Psoas muscle (tissue), 8 donors: ENCODE measurements around the gene PRR3. TPM values are rescaled to one million over a fixed set of nuclear protein-coding genes. Genes with fewer than 3 reads are reported as not detected.

ENCODE experiments used
- ATAC-seq, 4 donors: fragments of 200-7000 bp; cut with Tn5 transposase; one replicate each; pipeline ENCODE4 v1.9.1; 2020; ENCODE audit warnings: moderate library complexity in 3 of 4, mild to moderate bottlenecking in 2 of 4
- DNase-seq, 2 donors: peaks; one replicate each; pipeline ENCODE4 v3.0.0-alpha.2; 2020
- H3K27ac ChIP-seq: fragments of 200-600 bp; one replicate; pipeline ENCODE4 v1.8.0; 2022
- H3K27me3 ChIP-seq, 3 donors: fragments of 200-600 bp in 1 of 3; one replicate each; pipeline versions ENCODE4 v1.6.1 to v1.8.0; 2013 to 2022; ENCODE audit warnings: low read length in 2 of 3, mild to moderate bottlenecking in 2 of 3, moderate library complexity in 1 of 3; ENCODE audit not compliant: insufficient read depth in 3 of 3
- H3K36me3 ChIP-seq, 2 donors: fragments of 200-600 bp in 1 of 2; one replicate each; pipeline versions ENCODE4 v1.6.1 to v1.8.0; 2013 to 2022; ENCODE audit warnings: low read depth in 1 of 2, mild to moderate bottlenecking in 1 of 2, moderate library complexity in 1 of 2; ENCODE audit not compliant: insufficient read depth in 1 of 2
- H3K4me1 ChIP-seq: fragments of 200-600 bp; one replicate; pipeline ENCODE4 v1.8.0; 2022
- H3K4me3 ChIP-seq: fragments of 200-600 bp; one replicate; pipeline ENCODE4 v1.8.0; 2022; ENCODE audit warnings: mild to moderate bottlenecking
- H3K9me3 ChIP-seq: fragments of 200-600 bp; one replicate; pipeline ENCODE4 v1.8.0; 2022
- CTCF ChIP-seq: fragments of 200-600 bp; IDR thresholded peaks from one replicate; pipeline ENCODE4 v1.8.0; 2022; ENCODE audit warnings: antibody characterized with exemption
- WGBS, 3 donors: extraction: QIAGEN DNeasy Blood & Tissue Kit; methylation state at CpG; one replicate each; pipeline versions ENCODE4 v1.1.6 to v1.1.7; 2013; 5-methylcytosine and 5-hydroxymethylcytosine counted together
- intact Hi-C, 2 donors: fragments of 100-400 bp; cut with DNase I; formaldehyde crosslinking; loops; one replicate each; pipeline versions ENCODE4 v1.11.0 to v1.14.2; 2022
- polyA plus RNA-seq, 3 donors: library from polyadenylated mRNA; stranded (reverse); fragments of 200-250 nt; gene quantifications; one replicate each; pipeline ENCODE4 v1.2.3, GENCODE V29; 2013
- total RNA-seq, 4 donors: library from RNA; stranded (reverse); fragmentation: NEBNext Ultra II Directional in 2 of 4; extraction: Animal tissue kit (Norgen Biotek cat#: 25700) in 2 of 4; gene quantifications; one replicate each; pipeline versions ENCODE4 v1.2.1 to v1.2.4, GENCODE V29; 2021 to 2023
- donor health status: healthy with polysubstance abuse.
- donor health status: DM: no; HTN: no; CAD: no; lungs with moderate emphysema.
- donor health status: Bipolar disorder and iron deficiency.
- donor health status: healthy.
- donor health status: DM: yes; HTN: yes; CAD: no.
- donor health status: DM: no; HTN: no; CAD: no.
- donor health status: DM: no; HTN: no; CAD: no.
- donor health status: DM: yes; HTN: yes; CAD: no.

The PRR3 gene
- total and polyA plus RNA-seq, 7 donors, result 1.5 to 5.1 (median 2.3) TPM

- Histone ChIP-seq H3K27ac (no peak overlapping the region), H3K27me3 (no peaks in the 10 kb centered on the region), H3K4me3 (no peak overlapping the region), H3K36me3 (peaks cover 26 to 70% of the 10 kb centered on the region in 2 donors), H3K9me3 (no peaks in the 10 kb centered on the region), H3K4me1 (no peaks in the 10 kb centered on the region)
- no peak for DNase-seq
- 88 to 93% (median 89%) methylated on average over 35 to 39 of the region's 39 CpGs for WGBS, 3 donors
- intact Hi-C loops, result loop anchor here (2.0 to 10.0 kb wide), 2 partner anchors 113 to 117 kb away; partner anchors contain the start of gene HLA-E (in 2 of the 2)
- ATAC-seq, result peak in 1 of 4 donors; percentile 5
- no peak for TF ChIP-seq CTCF
Observed at GRCh38 chr6:30601815-30602641, 44.9 kb downstream of the PRR3 start.

GRCh38 chr6:30603961-30604360, 46.9 kb downstream of the PRR3 start:
- no peak for TF ChIP-seq CTCF
- intact Hi-C loops, result loop anchor here in 1 of 2 donors (10.0 kb wide), 1 partner anchor 119 kb away; the partner anchor contains the start of gene HLA-E
- no peak overlapping the region for H3K4me3 ChIP-seq
- no peaks in the 10 kb centered on the region for H3K9me3 ChIP-seq
- H3K27me3 ChIP-seq, result no peaks in the 10 kb centered on the region
- DNase-seq, result no peak
- no peaks in the 10 kb centered on the region for H3K4me1 ChIP-seq
- H3K36me3 ChIP-seq, result peaks cover 26 to 90% of the 10 kb centered on the region in 2 donors
- no peak overlapping the region for H3K27ac ChIP-seq
- ATAC-seq, result no peak
- 94 to 97% (median 94%) methylated on average over 13 of the region's 13 CpGs for WGBS, 3 donors

- peaks cover 14 to 47% of the 10 kb centered on the region in 2 donors for H3K36me3 ChIP-seq
Observed at GRCh38 chr6:30610065-30610464, 53.0 kb downstream of the PRR3 start.

GRCh38 chr6:30611150-30611855, 54.2 kb downstream of the PRR3 start:
- H3K27ac ChIP-seq, result peak overlapping the region; percentile 11
- no peak overlapping the region for H3K4me3 ChIP-seq
- TF ChIP-seq CTCF, result no peak
- intact Hi-C loops, result loop anchor here in 1 of 2 donors (5.0 kb wide), 1 partner anchor 34 kb away; no protein-coding TSS in a partner anchor
- H3K36me3 ChIP-seq, result peaks cover 8 to 42% of the 10 kb centered on the region in 2 donors
- 69 to 77% (median 74%) methylated on average over 9 of the region's 9 CpGs for WGBS, 3 donors
- no peak for DNase-seq
- no peaks in the 10 kb centered on the region for H3K27me3 ChIP-seq
- peaks cover 42% of the 10 kb centered on the region for H3K4me1 ChIP-seq
- no peaks in the 10 kb centered on the region for H3K9me3 ChIP-seq
- ATAC-seq, result no peak

More at GRCh38 chr6:30610065-30610464, 53.0 kb downstream of the PRR3 start:
- Histone ChIP-seq H3K4me1 (peaks cover 42% of the 10 kb centered on the region), H3K27me3 (no peaks in the 10 kb centered on the region), H3K9me3 (no peaks in the 10 kb centered on the region), H3K27ac (no peak overlapping the region), H3K4me3 (no peak overlapping the region)
- 75 to 79% (median 79%) methylated on average over 4 of the region's 4 CpGs for WGBS, 3 donors
- no peak for TF ChIP-seq CTCF
- DNase-seq (no peak), ATAC-seq (no peak)
- intact Hi-C loops, result loop anchor here in 1 of 2 donors (5.0 kb wide), 1 partner anchor 33 kb away; no protein-coding TSS in a partner anchor
